GM12878 (cell line): Measurements from ENCODE around the gene IL18R1. TPM values are rescaled to one million over a fixed set of nuclear protein-coding genes. Genes with fewer than 3 reads are reported as not detected.

ENCODE experiments used
- ATAC-seq: fragments of 200-7000 bp; cut with Tn5 transposase; 3 replicates; pipeline ENCODE4 v1.9.1; 2020; ENCODE audit warnings: mild to moderate bottlenecking, moderate library complexity
- BruUV-seq: library from RNA; stranded (reverse); fragments of 400-500 nt; replicated peaks from 2 replicates; lab custom pipeline; 2021; lab: Mats Ljungman, UMichigan
- CTCF ChIA-PET: fragments of 300-600 bp; sonication (Branson Sonifier 250); formaldehyde crosslinking; extraction: SDS; loops from one replicate; lab custom pipeline; 2021; ENCODE audit warnings: inconsistent platforms; lab: Yijun Ruan, JAX
- POLR2A ChIA-PET: fragments of 350-600 bp; formaldehyde crosslinking; extraction: SDS; loops from one replicate; lab custom pipeline; 2021; ENCODE audit warnings: inconsistent platforms; lab: Charles Lee
- RAD21 ChIA-PET: fragments of 300-600 bp; sonication (Branson Sonifier 250); formaldehyde crosslinking; loops from one replicate; lab custom pipeline; 2023; ENCODE audit warnings: antibody characterized with exemption; ENCODE audit not compliant: unreplicated experiment; lab: Charles Lee
- SMC1A ChIA-PET: fragments of 300-600 bp; sonication (Branson Sonifier 250); formaldehyde crosslinking; loops from one replicate; lab custom pipeline; 2023; ENCODE audit not compliant: unreplicated experiment, uncharacterized antibody; lab: Charles Lee
- DNase-seq: peaks from one replicate; pipeline ENCODE4 v3.0.0-alpha.2; 2011; ENCODE audit warnings: low read depth, low spot score
- FAIRE-seq: peaks from 3 replicates; lab custom pipeline; 2011; peaks lifted over from hg19 to GRCh38; lab: Jason Lieb, UNC
- H2AFZ ChIP-seq: 2 replicates; pipeline ENCODE4 v1.6.0; 2011; ENCODE audit warnings: low read depth, low read length, control low read depth; ENCODE audit not compliant: control insufficient read depth
- H3K27ac ChIP-seq: 2 replicates; pipeline ENCODE4 v1.5.1; 2011; ENCODE audit warnings: control low read depth; ENCODE audit not compliant: control insufficient read depth, insufficient read depth
- H3K27me3 ChIP-seq, 2 experiments: replicated peaks in 1 of 2; 2 replicates each; pipeline versions ENCODE4 v1.6.0 to v1.6.1; 2011; ENCODE audit warnings: low read length in 1 of 2; ENCODE audit not compliant: control insufficient read depth in 2 of 2, insufficient read depth in 2 of 2
- H3K36me3 ChIP-seq, 2 experiments: 2 replicates each; pipeline ENCODE4 v1.5.1; 2011; ENCODE audit warnings: low read length in 1 of 2; ENCODE audit not compliant: control insufficient read depth in 2 of 2, insufficient read depth in 2 of 2
- H3K4me1 ChIP-seq: 2 replicates; pipeline ENCODE4 v1.6.1; 2011; ENCODE audit warnings: mild to moderate bottlenecking, low read length, moderate library complexity, mixed read lengths; ENCODE audit not compliant: control insufficient read depth, insufficient read depth
- H3K4me2 ChIP-seq: 2 replicates; pipeline ENCODE4 v1.6.0; 2011; ENCODE audit warnings: control low read depth; ENCODE audit not compliant: control insufficient read depth, insufficient read depth
- H3K4me3 ChIP-seq: fragments of 200-600 bp; sonication (generic); 2 replicates; pipeline ENCODE4 v1.5.1; 2016
- H3K79me2 ChIP-seq: 2 replicates; pipeline ENCODE4 v1.6.0; 2011; ENCODE audit warnings: low read length; ENCODE audit not compliant: control insufficient read depth, insufficient read depth
- H3K9ac ChIP-seq: 2 replicates; pipeline ENCODE4 v1.8.0; 2011; ENCODE audit warnings: low read length, control low read depth, mixed read lengths; ENCODE audit not compliant: control insufficient read depth, insufficient read depth
- H3K9me3 ChIP-seq: replicated peaks from 3 replicates; pipeline ENCODE4 v1.5.1; 2011; ENCODE audit warnings: mild to moderate bottlenecking, low read length; ENCODE audit not compliant: control insufficient read depth, insufficient read depth
- H4K20me1 ChIP-seq: 2 replicates; pipeline ENCODE4 v1.6.0; 2011; ENCODE audit not compliant: control insufficient read depth, insufficient read depth
- CHD2 ChIP-seq: IDR thresholded peaks from 2 replicates; pipeline ENCODE4 v1.6.1; 2011; ENCODE audit warnings: low read depth, low read length, improper control_type of control experiment, borderline replicate concordance
- ESRRA ChIP-seq: IDR thresholded peaks from 2 replicates; pipeline ENCODE4 v1.6.1; 2012; ENCODE audit warnings: mild to moderate bottlenecking, low read length, improper control_type of control experiment
- FOS ChIP-seq: IDR thresholded peaks from 3 replicates; pipeline ENCODE4 v1.6.1; 2011; ENCODE audit warnings: borderline replicate concordance; ENCODE audit not compliant: insufficient read length; ENCODE audit errors: extremely low read depth
- HCFC1 ChIP-seq: fragments of 150-350 bp; IDR thresholded peaks from 2 replicates; pipeline ENCODE4 v1.6.1; 2014; ENCODE audit warnings: low read length
- IKZF1 ChIP-seq: fragments of 450-650 bp; conservative IDR thresholded peaks from 2 replicates; pipeline ENCODE4 v1.6.1; 2017; ENCODE audit warnings: antibody characterized with exemption, mild to moderate bottlenecking
- NR2F1 ChIP-seq: fragments of 450-650 bp; conservative IDR thresholded peaks from 2 replicates; pipeline ENCODE4 v1.6.1; 2017; ENCODE audit warnings: mild to moderate bottlenecking
- POLR2A ChIP-seq: IDR thresholded peaks from 2 replicates; pipeline ENCODE4 v1.6.1; 2011; ENCODE audit warnings: low read depth, mild to moderate bottlenecking, low read length
- POLR2AphosphoS2 ChIP-seq: IDR thresholded peaks from 2 replicates; pipeline ENCODE4 v1.6.1; 2011; ENCODE audit warnings: low read depth, mild to moderate bottlenecking, low read length, improper control_type of control experiment, moderate library complexity
- RUNX3 ChIP-seq: IDR thresholded peaks from 2 replicates; pipeline ENCODE4 v1.6.1; 2012; ENCODE audit warnings: low read length, inconsistent platforms
- WGBS: methylation state at CpG from one replicate; pipeline ENCODE4 v1.1.6; 2016; ENCODE audit warnings: low lambda C conversion rate; ENCODE audit not compliant: insufficient replicate concordance, insufficient coverage; ENCODE audit errors: missing lambda C conversion rate; 5-methylcytosine and 5-hydroxymethylcytosine counted together
- in situ Hi-C: fragments of 300-500 bp; cut with MboI; formaldehyde crosslinking; loops from 9 replicates; pipeline ENCODE4 v1.14.3; 2018; ENCODE audit warnings: mixed read lengths
- intact Hi-C: fragments of 100-400 bp; cut with micrococcal nuclease; formaldehyde crosslinking; loops from one replicate; pipeline ENCODE4 v1.14.2; 2022; ENCODE audit not compliant: unreplicated experiment
- polyA plus RNA-seq, 11 experiments: library from polyadenylated mRNA; depleted of rRNA in 4 of 11; unstranded in 6 of 11; stranded (reverse) in 5 of 11; fragments of >200 nt; fragmentation: Nextera tagmentation in 4 of 11; fragmentation: Illumina TruSeq in 1 of 11; extraction: Ambion mirVana in 4 of 11; extraction: Trizol in 1 of 11; gene quantifications; 1 replicate in 1 of 11; 2 replicates in 10 of 11; pipeline versions ENCODE4 v1.2.1 to v1.2.3, GENCODE V29; 2011 to 2016; ENCODE audit warnings: inconsistent platforms in 2 of 11, missing spikeins in 2 of 11, low read depth in 1 of 11
- total RNA-seq, 4 experiments: library from RNA; depleted of rRNA in 3 of 4; stranded (reverse); fragments of >200 nt in 3 of 4; fragmentation: Illumina TruSeq in 1 of 4; extraction: Trizol in 1 of 4; gene quantifications; 2 replicates each; pipeline versions ENCODE4 v1.2.1 to v1.2.3, GENCODE V29; 2013 to 2021
- TF ChIP-seq, protein P1 (sequence below): fragments of 450-650 bp; IDR thresholded peaks from 2 replicates; pipeline ENCODE4 v1.6.1; 2018; ENCODE audit warnings: mild to moderate bottlenecking, low read depth, moderate library complexity; ENCODE audit not compliant: partially characterized antibody
- TF ChIP-seq, protein P2 (sequence below): fragments of 450-650 bp; IDR thresholded peaks from 2 replicates; pipeline ENCODE4 v1.6.1; 2017; ENCODE audit warnings: low read depth, mild to moderate bottlenecking, moderate library complexity
- TF ChIP-seq, protein P3 (sequence below): fragments of 450-650 bp; IDR thresholded peaks from 2 replicates; pipeline ENCODE4 v1.6.1; 2017; ENCODE audit warnings: mild to moderate bottlenecking
- TF ChIP-seq, protein P4 (sequence below): fragments of 450-650 bp; formaldehyde crosslinking; IDR thresholded peaks from 2 replicates; pipeline ENCODE4 v1.5.0; 2022; ENCODE audit warnings: mild to moderate bottlenecking, missing genetic modification characterization

IL18R1 gene
- total and polyA plus RNA-seq, 10 of the 15 experiments (the other 5 are each of a cell fraction or from before 2014, with no cell fraction given), result 3.5 to 15.5 (median 11.1) TPM

DNA sequence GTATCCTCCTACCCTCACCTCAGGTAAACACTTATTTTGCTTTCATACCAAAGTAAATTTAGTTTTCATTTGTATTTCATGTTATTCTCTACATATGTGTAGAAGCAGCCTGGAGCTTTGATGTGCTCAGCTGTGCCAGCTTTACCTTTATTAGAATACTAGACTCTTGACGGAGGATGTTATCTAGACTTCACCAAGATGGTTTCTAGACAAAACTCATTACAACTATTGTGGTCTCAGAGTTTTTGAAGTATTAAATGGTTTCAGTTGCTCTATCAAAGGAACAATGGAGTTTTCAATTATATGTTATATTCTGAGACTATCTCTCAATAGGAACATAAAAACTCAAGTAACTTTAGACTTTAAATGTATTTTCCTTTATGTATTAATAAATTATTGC, 62.4 kb downstream of the IL18R1 start:
- in situ Hi-C loops, result no loop called here
- ChIA-PET CTCF (interaction anchor here (0.8 to 2.2 kb wide), 5 partner anchors 13 to 412 kb away, joined by 3 to 7 read pairs (median 4); no protein-coding TSS in a partner anchor), SMC1A (interaction anchor here (0.7 to 3.1 kb wide), 4 partner anchors 11 to 60 kb away, joined by 3 to 19 read pairs (median 4); no protein-coding TSS in a partner anchor), POLR2A (no interaction called here), RAD21 (no interaction called here)
- Histone ChIP-seq H3K4me2 (peak overlapping the region; percentile 20), H3K36me3 (no peaks in the 10 kb centered on the region), H3K9ac (no peak overlapping the region), H4K20me1 (no peaks in the 10 kb centered on the region), H2AFZ (no peak overlapping the region), H3K27ac (peak overlapping the region; percentile 1; the same call in 1 of the 2 replicates), H3K4me1 (peaks cover 16% of the 10 kb centered on the region; the same call in 1 of the 2 replicates), H3K9me3 (peaks cover 2% of the 10 kb centered on the region; the same call in 1 of the 3 replicates), H3K27me3 (no peaks in the 10 kb centered on the region), H3K4me3 (0 out of 2 replicates have a peak overlapping the region, but pooled peaks have one; percentile 19)
- BruUV-seq, result no TSS peak
- intact Hi-C loops, result loop anchor here (2.0 kb wide), 1 partner anchor 17 kb away; no protein-coding TSS in a partner anchor
- FAIRE-seq, result no peak
- 44% methylated on average over 1 of the region's 1 CpG for WGBS
- no peak for TF ChIP-seq NR2F1
- TF ChIP-seq CHD2, result no peak
- TF ChIP-seq, protein P1, sequence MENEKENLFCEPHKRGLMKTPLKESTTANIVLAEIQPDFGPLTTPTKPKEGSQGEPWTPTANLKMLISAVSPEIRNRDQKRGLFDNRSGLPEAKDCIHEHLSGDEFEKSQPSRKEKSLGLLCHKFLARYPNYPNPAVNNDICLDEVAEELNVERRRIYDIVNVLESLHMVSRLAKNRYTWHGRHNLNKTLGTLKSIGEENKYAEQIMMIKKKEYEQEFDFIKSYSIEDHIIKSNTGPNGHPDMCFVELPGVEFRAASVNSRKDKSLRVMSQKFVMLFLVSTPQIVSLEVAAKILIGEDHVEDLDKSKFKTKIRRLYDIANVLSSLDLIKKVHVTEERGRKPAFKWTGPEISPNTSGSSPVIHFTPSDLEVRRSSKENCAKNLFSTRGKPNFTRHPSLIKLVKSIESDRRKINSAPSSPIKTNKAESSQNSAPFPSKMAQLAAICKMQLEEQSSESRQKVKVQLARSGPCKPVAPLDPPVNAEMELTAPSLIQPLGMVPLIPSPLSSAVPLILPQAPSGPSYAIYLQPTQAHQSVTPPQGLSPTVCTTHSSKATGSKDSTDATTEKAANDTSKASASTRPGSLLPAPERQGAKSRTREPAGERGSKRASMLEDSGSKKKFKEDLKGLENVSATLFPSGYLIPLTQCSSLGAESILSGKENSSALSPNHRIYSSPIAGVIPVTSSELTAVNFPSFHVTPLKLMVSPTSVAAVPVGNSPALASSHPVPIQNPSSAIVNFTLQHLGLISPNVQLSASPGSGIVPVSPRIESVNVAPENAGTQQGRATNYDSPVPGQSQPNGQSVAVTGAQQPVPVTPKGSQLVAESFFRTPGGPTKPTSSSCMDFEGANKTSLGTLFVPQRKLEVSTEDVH, result no peak
- no peak for TF ChIP-seq HCFC1
- TF ChIP-seq, protein P2, sequence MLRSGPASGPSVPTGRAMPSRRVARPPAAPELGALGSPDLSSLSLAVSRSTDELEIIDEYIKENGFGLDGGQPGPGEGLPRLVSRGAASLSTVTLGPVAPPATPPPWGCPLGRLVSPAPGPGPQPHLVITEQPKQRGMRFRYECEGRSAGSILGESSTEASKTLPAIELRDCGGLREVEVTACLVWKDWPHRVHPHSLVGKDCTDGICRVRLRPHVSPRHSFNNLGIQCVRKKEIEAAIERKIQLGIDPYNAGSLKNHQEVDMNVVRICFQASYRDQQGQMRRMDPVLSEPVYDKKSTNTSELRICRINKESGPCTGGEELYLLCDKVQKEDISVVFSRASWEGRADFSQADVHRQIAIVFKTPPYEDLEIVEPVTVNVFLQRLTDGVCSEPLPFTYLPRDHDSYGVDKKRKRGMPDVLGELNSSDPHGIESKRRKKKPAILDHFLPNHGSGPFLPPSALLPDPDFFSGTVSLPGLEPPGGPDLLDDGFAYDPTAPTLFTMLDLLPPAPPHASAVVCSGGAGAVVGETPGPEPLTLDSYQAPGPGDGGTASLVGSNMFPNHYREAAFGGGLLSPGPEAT, result no peak
- TF ChIP-seq, protein P3, sequence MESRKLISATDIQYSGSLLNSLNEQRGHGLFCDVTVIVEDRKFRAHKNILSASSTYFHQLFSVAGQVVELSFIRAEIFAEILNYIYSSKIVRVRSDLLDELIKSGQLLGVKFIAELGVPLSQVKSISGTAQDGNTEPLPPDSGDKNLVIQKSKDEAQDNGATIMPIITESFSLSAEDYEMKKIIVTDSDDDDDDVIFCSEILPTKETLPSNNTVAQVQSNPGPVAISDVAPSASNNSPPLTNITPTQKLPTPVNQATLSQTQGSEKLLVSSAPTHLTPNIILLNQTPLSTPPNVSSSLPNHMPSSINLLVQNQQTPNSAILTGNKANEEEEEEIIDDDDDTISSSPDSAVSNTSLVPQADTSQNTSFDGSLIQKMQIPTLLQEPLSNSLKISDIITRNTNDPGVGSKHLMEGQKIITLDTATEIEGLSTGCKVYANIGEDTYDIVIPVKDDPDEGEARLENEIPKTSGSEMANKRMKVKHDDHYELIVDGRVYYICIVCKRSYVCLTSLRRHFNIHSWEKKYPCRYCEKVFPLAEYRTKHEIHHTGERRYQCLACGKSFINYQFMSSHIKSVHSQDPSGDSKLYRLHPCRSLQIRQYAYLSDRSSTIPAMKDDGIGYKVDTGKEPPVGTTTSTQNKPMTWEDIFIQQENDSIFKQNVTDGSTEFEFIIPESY, result no peak
- no peak for TF ChIP-seq POLR2A
- TF ChIP-seq ESRRA, result no peak
- TF ChIP-seq, protein P4, sequence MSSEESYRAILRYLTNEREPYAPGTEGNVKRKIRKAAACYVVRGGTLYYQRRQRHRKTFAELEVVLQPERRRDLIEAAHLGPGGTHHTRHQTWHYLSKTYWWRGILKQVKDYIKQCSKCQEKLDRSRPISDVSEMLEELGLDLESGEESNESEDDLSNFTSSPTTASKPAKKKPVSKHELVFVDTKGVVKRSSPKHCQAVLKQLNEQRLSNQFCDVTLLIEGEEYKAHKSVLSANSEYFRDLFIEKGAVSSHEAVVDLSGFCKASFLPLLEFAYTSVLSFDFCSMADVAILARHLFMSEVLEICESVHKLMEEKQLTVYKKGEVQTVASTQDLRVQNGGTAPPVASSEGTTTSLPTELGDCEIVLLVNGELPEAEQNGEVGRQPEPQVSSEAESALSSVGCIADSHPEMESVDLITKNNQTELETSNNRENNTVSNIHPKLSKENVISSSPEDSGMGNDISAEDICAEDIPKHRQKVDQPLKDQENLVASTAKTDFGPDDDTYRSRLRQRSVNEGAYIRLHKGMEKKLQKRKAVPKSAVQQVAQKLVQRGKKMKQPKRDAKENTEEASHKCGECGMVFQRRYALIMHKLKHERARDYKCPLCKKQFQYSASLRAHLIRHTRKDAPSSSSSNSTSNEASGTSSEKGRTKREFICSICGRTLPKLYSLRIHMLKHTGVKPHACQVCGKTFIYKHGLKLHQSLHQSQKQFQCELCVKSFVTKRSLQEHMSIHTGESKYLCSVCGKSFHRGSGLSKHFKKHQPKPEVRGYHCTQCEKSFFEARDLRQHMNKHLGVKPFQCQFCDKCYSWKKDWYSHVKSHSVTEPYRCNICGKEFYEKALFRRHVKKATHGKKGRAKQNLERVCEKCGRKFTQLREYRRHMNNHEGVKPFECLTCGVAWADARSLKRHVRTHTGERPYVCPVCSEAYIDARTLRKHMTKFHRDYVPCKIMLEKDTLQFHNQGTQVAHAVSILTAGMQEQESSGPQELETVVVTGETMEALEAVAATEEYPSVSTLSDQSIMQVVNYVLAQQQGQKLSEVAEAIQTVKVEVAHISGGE (CRISPR knock-in tag), result no peak
- TF ChIP-seq FOS, result no peak
- TF ChIP-seq RUNX3, result no peak
- no peak for TF ChIP-seq POLR2AphosphoS2
- no peak for TF ChIP-seq IKZF1
- TF ChIP-seq, all 136 proteins: peak for 0
- peak; percentile 83 for ATAC-seq
- DNase-seq, result no peak
- no peaks in the 10 kb centered on the region for H3K79me2 ChIP-seq
